GM06990 (cell line): Measurements from ENCODE around the gene PCCA.

Experiments
- DNase-seq: peaks from one replicate; pipeline ENCODE4 v3.0.0-alpha.2; 2011; ENCODE audit not compliant: insufficient read length; ENCODE audit errors: extremely low read depth
- H3K27me3 ChIP-seq: replicated peaks from 2 replicates; pipeline ENCODE4 v1.6.0; 2011; ENCODE audit warnings: low read length; ENCODE audit not compliant: control insufficient read depth, insufficient read depth
- H3K36me3 ChIP-seq: 2 replicates; pipeline ENCODE4 v1.5.1; 2011; ENCODE audit warnings: low read length; ENCODE audit not compliant: control insufficient read depth, insufficient read depth
- H3K4me3 ChIP-seq: replicated peaks from 2 replicates; pipeline ENCODE4 v1.5.1; 2011; ENCODE audit warnings: low read depth, mild to moderate bottlenecking, control low read depth, low read length
- CTCF ChIP-seq: IDR thresholded peaks from 2 replicates; pipeline ENCODE4 v1.5.1; 2011; ENCODE audit warnings: low read length, control low read depth, mild to moderate bottlenecking, inconsistent platforms; ENCODE audit not compliant: insufficient read depth, poor library complexity, severe bottlenecking

The PCCA gene

GRCh38 chr13:100485265-100485664, 396.4 kb downstream of the PCCA start:
- DNase-seq, result no peak
- H3K36me3 ChIP-seq, result no peaks in the 10 kb centered on the region
- no peak overlapping the region for H3K4me3 ChIP-seq
- no peaks in the 10 kb centered on the region for H3K27me3 ChIP-seq
- no peak for TF ChIP-seq CTCF

- H3K36me3 ChIP-seq, result no peaks in the 10 kb centered on the region
- no peak for DNase-seq
These were observed 401.8 kb downstream of the PCCA start for GRCh38 chr13:100490692-100491091.

DNA sequence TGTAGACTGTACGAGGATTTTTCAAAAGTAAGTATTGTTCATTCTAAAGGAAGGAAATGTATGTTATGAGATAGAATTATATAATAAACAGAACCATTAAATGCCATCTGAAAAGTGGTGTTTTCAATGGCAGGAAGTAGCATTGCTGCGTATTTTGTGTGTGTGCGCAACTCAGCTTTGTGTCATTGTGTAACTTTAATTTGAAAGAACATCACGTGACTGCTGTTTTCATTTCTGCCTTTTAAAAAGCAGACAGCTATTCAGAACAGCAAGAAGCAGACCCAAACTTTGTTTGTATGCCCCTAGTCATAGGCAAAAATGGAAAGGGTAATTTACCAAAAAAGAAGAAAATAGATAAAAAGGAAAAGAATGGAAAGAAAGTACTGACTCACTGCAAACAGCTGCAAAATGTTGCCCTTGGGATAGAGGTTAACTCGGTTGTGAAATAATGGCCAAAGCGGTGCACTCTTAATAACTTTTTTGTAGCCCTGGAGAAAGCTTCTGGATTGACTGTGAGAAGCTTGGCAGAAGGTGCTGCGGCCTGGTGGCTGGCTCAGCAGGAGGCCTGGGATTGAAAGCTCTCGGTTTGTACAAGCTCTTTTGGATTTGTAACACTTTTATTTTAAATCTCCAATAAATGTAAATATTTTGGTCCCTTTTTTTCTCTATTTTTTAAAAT, 402.4 kb downstream of the PCCA start:
- DNase-seq, result no peak

More at GRCh38 chr13:100490692-100491091, 401.8 kb downstream of the PCCA start:
- no peak for TF ChIP-seq CTCF
- no peaks in the 10 kb centered on the region for H3K27me3 ChIP-seq
- no peak overlapping the region for H3K4me3 ChIP-seq

DNA sequence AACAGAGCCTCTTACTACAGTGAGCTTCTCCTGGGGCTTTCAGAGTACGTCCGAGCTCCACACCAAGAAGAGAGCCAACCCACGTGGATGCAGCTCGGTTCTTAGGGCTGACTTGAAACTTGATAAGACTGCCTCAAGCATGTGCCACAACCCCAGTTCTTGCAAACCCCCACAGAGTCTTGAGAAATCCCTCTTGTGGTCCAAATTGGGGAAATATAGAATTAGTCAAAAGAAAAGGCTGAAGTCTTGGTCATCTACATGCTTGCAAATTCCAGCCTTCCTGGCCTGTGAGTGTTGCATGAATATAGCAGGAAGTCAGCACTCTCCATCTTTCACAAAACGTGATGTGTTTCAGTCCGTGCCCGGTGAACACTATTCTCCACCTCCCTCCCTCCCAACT, 404.5 kb downstream of the PCCA start:
- H3K36me3 ChIP-seq, result no peaks in the 10 kb centered on the region
- no peak overlapping the region for H3K4me3 ChIP-seq
- no peak for DNase-seq
- no peak for TF ChIP-seq CTCF
- H3K27me3 ChIP-seq, result no peaks in the 10 kb centered on the region

More for the DNA sequence above, 402.4 kb downstream of the PCCA start:
- no peak overlapping the region for H3K4me3 ChIP-seq
- H3K27me3 ChIP-seq, result no peaks in the 10 kb centered on the region
- TF ChIP-seq CTCF, result no peak
- no peaks in the 10 kb centered on the region for H3K36me3 ChIP-seq

- no peak for TF ChIP-seq CTCF
- H3K36me3 ChIP-seq, result no peaks in the 10 kb centered on the region
These were observed 406.6 kb downstream of the PCCA start for GRCh38 chr13:100495455-100495854.

DNA sequence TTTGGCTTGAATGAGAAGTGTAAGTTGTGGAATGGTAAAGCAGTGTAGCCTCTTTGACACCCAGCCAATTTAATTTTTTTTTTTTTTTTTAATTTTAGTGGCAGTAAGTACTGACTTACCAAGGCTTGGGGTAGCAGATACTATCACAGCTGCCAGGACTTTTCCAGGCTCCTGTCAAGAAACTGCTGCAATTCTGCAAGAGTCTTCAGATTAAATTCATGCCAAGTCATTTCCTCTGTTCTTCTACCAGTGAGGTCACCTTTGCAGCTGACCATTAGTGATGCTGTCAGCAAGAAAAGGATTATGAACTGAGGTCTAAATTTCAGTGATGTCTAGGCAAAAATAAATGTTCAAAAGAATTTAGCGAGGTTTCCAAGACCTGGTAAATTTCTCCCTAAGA, 408.5 kb downstream of the PCCA start:
- H3K27me3 ChIP-seq, result no peaks in the 10 kb centered on the region
- no peak for TF ChIP-seq CTCF
- no peak for DNase-seq

More at GRCh38 chr13:100495455-100495854, 406.6 kb downstream of the PCCA start:
- DNase-seq, result no peak
- Histone ChIP-seq H3K27me3 (no peaks in the 10 kb centered on the region), H3K4me3 (no peak overlapping the region)

More for the DNA sequence above, 408.5 kb downstream of the PCCA start:
- Histone ChIP-seq H3K4me3 (no peak overlapping the region), H3K36me3 (no peaks in the 10 kb centered on the region)
